Urinary bladder (tissue), 4 donors: ENCODE measurements around the gene RAPGEF6. TPM values are rescaled to one million over a fixed set of nuclear protein-coding genes. Genes with fewer than 3 reads are reported as not detected.
"Not testable (repeated sequence)": the region's sequence is repeated elsewhere in the genome, so short reads cannot be mapped to it uniquely, and the experiment has no call there.

Experiments
- DNase-seq: peaks from one replicate; pipeline ENCODE4 v3.0.0-alpha.2; 2015; ENCODE audit errors: extremely low spot score
- H3K27ac ChIP-seq: one replicate; pipeline ENCODE4 v1.5.1; 2013; ENCODE audit warnings: low read depth, mild to moderate bottlenecking, moderate library complexity
- H3K36me3 ChIP-seq: one replicate; pipeline ENCODE4 v1.6.1; 2013; ENCODE audit warnings: mild to moderate bottlenecking, moderate library complexity; ENCODE audit not compliant: insufficient read depth
- H3K4me1 ChIP-seq: one replicate; pipeline ENCODE4 v1.6.1; 2013; ENCODE audit warnings: mild to moderate bottlenecking, moderate library complexity; ENCODE audit not compliant: insufficient read depth
- H3K4me3 ChIP-seq: one replicate; pipeline ENCODE4 v1.5.1; 2013; ENCODE audit warnings: low read depth, low read length
- WGBS: extraction: QIAGEN DNeasy Blood & Tissue Kit; methylation state at CpG from one replicate; pipeline ENCODE4 v1.1.7; 2013; 5-methylcytosine and 5-hydroxymethylcytosine counted together
- polyA plus RNA-seq: library from polyadenylated mRNA; stranded (reverse); fragments of 200-250 nt; gene quantifications from one replicate; pipeline ENCODE4 v1.2.3, GENCODE V29; 2013
- total RNA-seq: library from RNA; depleted of rRNA; stranded (reverse); fragments of >200 nt; gene quantifications from one replicate; pipeline ENCODE4 v1.2.3, GENCODE V29; 2014
- donor health status: healthy with polysubstance abuse.
- donor health status: healthy.

Gene RAPGEF6
- total and polyA plus RNA-seq, 2 donors, result 6.1 to 58.8 TPM

GRCh38 chr5:131430794-131431193, 204.2 kb downstream of the RAPGEF6 start:
- 58% methylated on average over 1 of the region's 1 CpG for WGBS
- H3K27ac ChIP-seq, result no peak overlapping the region

GRCh38 chr5:131426011-131426410, 209.0 kb downstream of the RAPGEF6 start:
- Histone ChIP-seq H3K27ac (no peak overlapping the region), H3K36me3 (peaks cover 16% of the 10 kb centered on the region), H3K4me3 (no peak overlapping the region), H3K4me1 (no peaks in the 10 kb centered on the region)
- WGBS, result 88% methylated on average over 1 of the region's 1 CpG
- DNase-seq, result no peak

More at GRCh38 chr5:131430794-131431193, 204.2 kb downstream of the RAPGEF6 start:
- no peaks in the 10 kb centered on the region for H3K4me1 ChIP-seq
- peaks cover 11% of the 10 kb centered on the region for H3K36me3 ChIP-seq
- no peak for DNase-seq
- H3K4me3 ChIP-seq, result no peak overlapping the region

- DNase-seq, result no peak
- Histone ChIP-seq H3K4me1 (no peaks in the 10 kb centered on the region), H3K4me3 (no peak overlapping the region), H3K27ac (no peak overlapping the region), H3K36me3 (peaks cover 7% of the 10 kb centered on the region)
- 91% methylated on average over 2 of the region's 2 CpGs for WGBS
These were observed 212.0 kb downstream of the RAPGEF6 start for GRCh38 chr5:131423056-131423455.

GRCh38 chr5:131419877-131420276, 215.2 kb downstream of the RAPGEF6 start:
- Histone ChIP-seq H3K4me1 (no peaks in the 10 kb centered on the region), H3K27ac (no peak overlapping the region), H3K36me3 (peaks cover 7% of the 10 kb centered on the region), H3K4me3 (no peak overlapping the region)
- 71% methylated on average over 4 of the region's 4 CpGs for WGBS
- no peak for DNase-seq

DNA sequence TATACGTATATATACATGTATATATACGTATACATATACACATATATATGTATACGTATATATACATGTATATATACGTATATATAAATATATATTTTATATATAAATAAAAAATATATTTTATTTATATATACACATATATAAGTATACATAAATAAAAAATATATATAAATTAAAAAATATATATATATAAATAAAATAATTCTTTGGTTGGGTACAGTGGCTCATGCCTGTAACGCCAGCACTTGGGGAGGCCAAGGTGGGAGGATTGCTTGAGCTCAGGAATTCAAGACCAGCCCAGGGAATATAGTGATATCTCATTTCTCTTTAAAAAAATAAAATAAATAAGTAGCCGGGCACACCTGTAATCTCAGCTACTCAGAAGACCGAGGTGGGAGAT, 216.2 kb downstream of the RAPGEF6 start:
- no peak for DNase-seq
- whole genome bisulfite sequencing, result 93% methylated on average over 7 of the region's 7 CpGs
- no peak overlapping the region for H3K27ac ChIP-seq
- H3K36me3 ChIP-seq, result peaks cover 7% of the 10 kb centered on the region
- no peaks in the 10 kb centered on the region for H3K4me1 ChIP-seq
- H3K4me3 ChIP-seq, result no peak overlapping the region

GRCh38 chr5:131417240-131417869, 217.7 kb downstream of the RAPGEF6 start:
- H3K4me1 ChIP-seq, result no peaks in the 10 kb centered on the region
- DNase-seq, result peak; percentile 45
- H3K4me3 ChIP-seq, result no peak overlapping the region
- no peak overlapping the region for H3K27ac ChIP-seq
- peaks cover 3% of the 10 kb centered on the region for H3K36me3 ChIP-seq
- 20% methylated on average over 7 of the region's 7 CpGs for WGBS

DNA sequence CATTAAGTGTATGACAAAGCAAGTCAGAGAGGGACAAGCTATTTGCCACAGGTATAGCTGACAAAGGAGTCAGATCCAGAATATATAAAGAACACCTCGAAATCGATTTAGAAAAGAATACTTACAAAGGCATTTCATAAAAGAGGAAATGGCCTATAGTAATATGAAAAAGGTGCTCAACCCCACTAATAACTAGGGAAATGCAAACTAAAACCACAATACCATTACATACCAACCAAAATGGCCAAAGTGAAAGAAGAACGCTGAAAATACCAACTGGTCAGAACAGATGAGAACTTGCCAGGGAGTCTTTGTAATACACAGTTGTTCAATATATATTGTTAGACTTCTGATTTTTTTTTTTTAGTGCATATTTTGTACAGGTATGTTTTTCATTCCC, 218.3 kb downstream of the RAPGEF6 start:
- Histone ChIP-seq H3K27ac (no peak overlapping the region), H3K4me3 (no peak overlapping the region), H3K4me1 (no peaks in the 10 kb centered on the region), H3K36me3 (no peaks in the 10 kb centered on the region)
- 82% methylated on average over 3 of the region's 3 CpGs for WGBS
- DNase-seq, result no peak

- WGBS, result 84% methylated on average over 4 of the region's 4 CpGs
- Histone ChIP-seq H3K4me3 (no peak overlapping the region), H3K36me3 (no peaks in the 10 kb centered on the region), H3K4me1 (no peaks in the 10 kb centered on the region), H3K27ac (no peak overlapping the region)
- DNase-seq, result no peak
These were observed 221.1 kb downstream of the RAPGEF6 start for GRCh38 chr5:131413605-131414559.

DNA sequence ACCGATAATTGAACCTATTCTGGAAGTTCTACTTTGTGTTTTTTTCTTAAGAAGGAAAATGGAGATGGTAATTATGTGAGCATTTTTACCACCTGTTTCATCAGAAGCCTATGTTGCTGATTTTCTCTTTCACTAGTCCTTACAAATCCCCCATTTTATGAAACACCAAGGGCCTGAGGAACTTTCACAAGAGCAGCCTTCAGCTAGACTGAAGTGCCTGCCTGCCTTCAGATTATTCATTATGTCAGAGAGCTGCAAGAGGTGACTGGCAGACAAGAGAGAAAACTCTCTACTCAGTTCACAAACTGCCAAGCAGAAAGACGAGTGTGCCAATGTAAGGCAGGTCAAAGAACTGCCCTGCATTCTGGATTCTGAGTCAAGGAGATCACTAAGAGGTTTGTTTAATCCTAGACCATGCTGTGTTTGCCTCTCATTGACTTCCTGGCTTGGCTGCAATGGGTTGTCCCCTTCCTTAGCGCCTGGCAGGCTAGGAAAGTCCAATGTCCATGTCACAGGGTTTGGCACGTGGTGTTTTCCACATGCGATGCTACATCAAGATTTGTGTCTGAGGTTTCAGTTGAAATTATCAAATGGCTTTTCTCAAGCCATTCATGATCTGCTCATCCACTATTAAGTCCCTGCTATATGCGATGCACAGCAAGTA, 227.9 kb downstream of the RAPGEF6 start:
- H3K27ac ChIP-seq, result no peak overlapping the region
- 96% methylated on average over 6 of the region's 6 CpGs for WGBS
- no peaks in the 10 kb centered on the region for H3K4me1 ChIP-seq
- no peak for DNase-seq
- H3K4me3 ChIP-seq, result no peak overlapping the region
- H3K36me3 ChIP-seq, result peaks cover 2% of the 10 kb centered on the region

DNA sequence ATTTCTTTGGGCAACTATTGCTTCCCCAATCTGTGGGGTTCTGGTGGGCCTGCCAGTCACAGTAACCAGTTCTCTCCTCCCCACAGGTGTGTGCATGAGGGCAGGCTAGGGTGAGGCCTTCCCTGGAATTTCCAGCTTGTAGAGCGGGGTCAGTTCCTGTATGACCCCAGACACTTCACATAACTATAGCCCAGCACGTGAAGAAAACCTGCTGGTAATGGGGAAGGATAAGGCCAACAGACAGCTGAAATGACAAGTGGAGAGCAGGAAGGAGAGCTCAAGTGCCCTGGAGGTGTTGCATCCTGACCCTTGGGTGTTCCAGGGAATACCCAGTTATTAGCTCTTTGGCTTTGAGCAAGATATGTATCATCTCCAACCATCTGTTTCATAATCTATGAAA, 229.0 kb downstream of the RAPGEF6 start:
- 79% methylated on average over 2 of the region's 2 CpGs for WGBS
- DNase-seq, result no peak
- H3K27ac ChIP-seq, result no peak overlapping the region
- H3K4me1 ChIP-seq, result no peaks in the 10 kb centered on the region
- H3K4me3 ChIP-seq, result no peak overlapping the region
- peaks cover 2% of the 10 kb centered on the region for H3K36me3 ChIP-seq

DNA sequence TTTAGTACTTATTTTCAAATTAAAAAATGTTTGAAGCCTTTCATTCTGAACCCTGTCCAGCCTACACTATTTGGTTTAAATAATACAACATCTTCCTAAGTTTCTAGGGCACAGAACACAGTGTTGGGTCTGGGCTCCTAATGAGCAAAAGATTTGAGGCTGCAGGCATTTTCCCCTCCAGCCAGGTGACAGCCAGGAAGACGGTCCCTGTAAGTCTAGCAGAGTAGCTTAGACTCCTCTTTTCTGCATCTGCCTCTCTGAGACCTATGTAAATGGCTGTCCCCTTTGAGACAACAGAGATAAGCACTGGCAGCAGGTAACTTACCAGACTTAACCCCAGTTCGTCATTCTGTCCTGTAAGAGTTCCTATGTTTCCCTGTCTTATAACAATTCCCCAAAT, 229.4 kb downstream of the RAPGEF6 start:
- H3K27ac ChIP-seq, result no peak overlapping the region
- H3K36me3 ChIP-seq, result peaks cover 2% of the 10 kb centered on the region
- DNase-seq, result no peak
- 94% methylated on average over 2 of the region's 2 CpGs for WGBS
- no peak overlapping the region for H3K4me3 ChIP-seq
- H3K4me1 ChIP-seq, result no peaks in the 10 kb centered on the region

DNA sequence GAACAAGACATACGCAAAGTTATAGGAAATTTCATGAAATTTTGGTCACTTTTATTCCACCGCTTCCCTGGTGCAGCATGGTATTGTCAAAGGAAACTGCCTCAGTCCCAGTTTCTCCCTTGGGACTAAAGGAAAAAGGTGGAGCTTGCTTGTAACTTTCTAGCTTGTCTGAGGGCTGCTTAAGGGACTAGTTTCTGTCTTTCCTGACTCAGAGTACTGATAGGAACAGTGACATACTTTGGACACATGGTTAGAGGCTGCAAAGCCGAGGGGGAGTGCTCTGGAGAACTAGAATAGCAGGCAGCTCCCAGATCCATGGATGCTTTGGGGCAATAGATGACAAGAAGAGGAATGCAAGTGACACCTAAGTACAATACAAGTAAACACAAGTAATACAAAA, 234.4 kb downstream of the RAPGEF6 start:
- 98% methylated on average over 3 of the region's 3 CpGs for WGBS
- Histone ChIP-seq H3K27ac (no peak overlapping the region), H3K36me3 (peaks cover 2% of the 10 kb centered on the region), H3K4me1 (no peaks in the 10 kb centered on the region), H3K4me3 (no peak overlapping the region)
- no peak for DNase-seq

GRCh38 chr5:131399007-131399406, 236.0 kb downstream of the RAPGEF6 start:
- 97% methylated on average over 6 of the region's 6 CpGs for WGBS
- H3K27ac ChIP-seq, result not testable (repeated sequence)

More at GRCh38 chr5:131399007-131399406, 236.0 kb downstream of the RAPGEF6 start:
- not testable (repeated sequence) for DNase-seq, H3K4me3 ChIP-seq, H3K4me1 ChIP-seq, H3K36me3 ChIP-seq
